GM21528 (cell line): ENCODE measurements around the gene TAS2R9.
"Not testable (repeated sequence)": the region's sequence is repeated elsewhere in the genome, so short reads cannot be mapped to it uniquely, and the experiment has no call there.

Experiments used
- ATAC-seq: cut with Tn5 transposase; IDR thresholded peaks from one replicate; pipeline ENCODE4 v1.9.1; 2021; ENCODE audit warnings: mild to moderate bottlenecking, moderate library complexity; ENCODE audit not compliant: unreplicated experiment, low FRiP score

TAS2R9 gene, protein sequence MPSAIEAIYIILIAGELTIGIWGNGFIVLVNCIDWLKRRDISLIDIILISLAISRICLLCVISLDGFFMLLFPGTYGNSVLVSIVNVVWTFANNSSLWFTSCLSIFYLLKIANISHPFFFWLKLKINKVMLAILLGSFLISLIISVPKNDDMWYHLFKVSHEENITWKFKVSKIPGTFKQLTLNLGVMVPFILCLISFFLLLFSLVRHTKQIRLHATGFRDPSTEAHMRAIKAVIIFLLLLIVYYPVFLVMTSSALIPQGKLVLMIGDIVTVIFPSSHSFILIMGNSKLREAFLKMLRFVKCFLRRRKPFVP

DNA sequence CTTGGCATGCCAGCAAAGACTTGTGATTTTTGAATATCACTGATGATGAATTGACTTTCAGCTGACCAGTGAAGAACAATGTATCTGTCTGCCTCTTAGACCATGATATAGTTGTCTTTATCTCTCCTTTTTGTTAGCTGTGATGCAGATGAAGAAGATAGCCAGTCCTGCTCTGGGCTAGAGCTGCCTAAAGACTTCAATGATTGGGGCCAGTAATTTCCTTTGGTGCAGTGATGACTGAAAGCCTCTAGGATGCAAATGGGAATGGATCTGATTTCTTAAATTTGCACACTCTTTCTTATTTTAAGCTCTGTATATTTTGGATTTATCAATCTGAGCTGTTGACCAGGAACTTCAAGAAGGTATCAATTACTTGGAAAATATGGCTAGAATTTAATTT is at the start of gene TAS2R9:
Gene TAS2R9 (minus strand): TSS at position 101 of the 400 bp plus-strand sequence. CDS start 93 bp downstream, at position 8.
- ATAC-seq = no peak

DNA sequence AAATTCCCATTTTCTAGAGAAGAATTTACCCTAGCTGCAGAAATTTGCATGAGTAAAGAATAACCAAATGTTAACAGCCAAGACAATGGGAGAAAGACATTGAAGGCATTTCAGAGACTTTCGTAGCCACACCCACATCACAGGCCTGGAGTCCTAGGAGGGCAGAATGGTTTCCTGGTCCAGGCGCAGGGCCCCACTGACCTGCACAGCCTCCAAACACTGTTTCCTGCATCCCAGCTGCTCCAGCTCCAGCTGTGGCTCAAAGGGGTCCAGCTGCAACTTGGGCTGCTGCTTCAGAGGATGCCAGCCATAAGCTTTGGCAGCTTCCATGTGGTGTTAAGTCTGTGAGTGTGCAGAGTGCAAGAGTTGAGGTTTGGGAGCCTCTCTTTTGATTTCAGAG is 45.8 kb upstream of the TAS2R9 start:
- no peak for ATAC-seq

DNA sequence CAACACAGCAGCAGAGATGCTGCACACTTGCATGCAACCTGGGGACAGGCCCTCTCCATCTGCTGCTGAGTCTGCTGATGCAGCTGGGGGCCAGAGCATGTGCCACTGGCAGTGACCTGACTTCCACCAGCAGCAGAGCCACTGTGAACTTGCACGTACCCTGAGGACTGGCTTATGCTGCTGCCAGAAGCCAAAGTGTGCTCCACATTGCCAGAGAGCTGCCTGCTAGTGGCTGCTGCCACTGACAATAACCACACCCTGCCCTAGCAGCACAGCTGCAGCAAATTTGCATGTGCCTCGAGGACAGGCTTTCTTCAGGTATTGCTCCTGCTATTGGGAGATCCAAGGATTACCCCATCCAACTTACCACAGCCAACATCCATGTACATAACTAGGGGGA is 43.8 kb upstream of the TAS2R9 start:
- no peak for ATAC-seq

DNA sequence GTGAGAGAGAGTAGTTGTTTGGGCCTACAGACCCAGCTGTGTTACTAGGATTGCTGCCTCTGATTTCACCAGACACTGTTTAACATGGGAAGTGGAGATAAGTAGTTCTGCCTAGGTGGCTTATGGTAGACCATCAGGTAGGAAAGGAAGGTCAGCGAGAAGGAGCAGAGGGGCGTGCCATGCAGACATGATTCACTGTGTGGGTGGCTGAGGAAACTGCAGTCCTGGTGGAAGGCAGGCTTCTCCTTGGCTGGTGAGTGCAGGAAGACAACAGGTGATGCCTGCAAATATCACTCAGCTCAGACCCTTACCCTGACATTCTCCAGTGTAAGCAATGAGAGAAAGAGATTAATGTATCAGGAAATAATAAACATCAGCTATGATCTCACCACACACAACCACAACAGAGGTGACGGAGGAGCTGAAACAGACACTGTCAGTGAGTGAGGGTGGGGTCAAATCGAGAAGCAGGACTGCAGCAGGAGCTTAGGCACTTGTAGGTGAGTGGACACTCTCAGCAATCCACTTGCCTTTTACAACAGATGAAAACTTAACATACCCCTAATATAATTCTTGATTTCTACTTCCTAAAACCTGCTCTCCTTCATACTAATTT is 41.4 kb upstream of the TAS2R9 start:
- ATAC-seq = no peak

DNA sequence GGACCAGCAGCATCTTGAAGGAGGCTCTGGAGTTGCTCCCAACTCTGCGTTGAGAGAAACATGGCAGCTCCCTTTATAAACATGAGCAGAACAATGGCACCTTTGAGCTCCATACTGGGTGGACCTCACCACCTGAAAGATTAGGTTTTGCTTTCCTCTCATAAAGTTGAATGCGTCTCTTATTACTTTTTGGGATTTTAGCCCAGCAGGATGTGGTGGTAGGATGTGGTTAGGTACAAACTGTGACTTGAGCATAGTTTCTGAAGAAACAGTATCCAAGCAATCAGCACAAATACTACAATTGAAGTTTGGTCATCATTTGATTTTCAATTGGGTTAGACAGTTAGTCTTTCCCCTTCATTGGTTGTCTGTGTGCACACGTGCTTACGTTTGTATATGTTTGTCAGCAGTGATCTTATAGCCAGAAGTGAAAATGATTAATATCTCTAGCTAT is 39.5 kb upstream of the TAS2R9 start, which contains the start of gene PRR4:
Gene PRR4 (minus strand): TSS at position 51 of the 454 bp plus-strand sequence. CDS start 38 bp downstream, at position 13.
- ATAC-seq = no peak

DNA sequence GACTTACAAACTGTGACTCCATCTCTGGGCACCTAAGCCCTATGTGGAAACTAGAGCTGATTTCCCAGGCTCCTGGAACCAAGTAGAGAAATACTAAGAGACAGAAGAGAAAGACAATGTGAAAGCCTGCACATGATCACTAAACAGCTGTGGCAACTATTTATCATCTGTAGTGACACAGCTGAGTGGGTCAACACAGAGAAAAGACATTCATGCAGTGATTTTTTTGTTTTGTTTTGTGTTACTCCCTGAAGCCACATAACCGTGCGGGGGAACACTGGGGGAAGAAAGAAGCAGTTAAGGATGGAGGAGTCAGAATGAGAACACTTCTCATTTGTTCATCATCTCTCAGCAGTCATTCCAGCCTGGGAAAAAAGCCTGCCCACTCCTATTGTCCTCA is 37.8 kb upstream of the TAS2R9 start:
- no peak for ATAC-seq

DNA sequence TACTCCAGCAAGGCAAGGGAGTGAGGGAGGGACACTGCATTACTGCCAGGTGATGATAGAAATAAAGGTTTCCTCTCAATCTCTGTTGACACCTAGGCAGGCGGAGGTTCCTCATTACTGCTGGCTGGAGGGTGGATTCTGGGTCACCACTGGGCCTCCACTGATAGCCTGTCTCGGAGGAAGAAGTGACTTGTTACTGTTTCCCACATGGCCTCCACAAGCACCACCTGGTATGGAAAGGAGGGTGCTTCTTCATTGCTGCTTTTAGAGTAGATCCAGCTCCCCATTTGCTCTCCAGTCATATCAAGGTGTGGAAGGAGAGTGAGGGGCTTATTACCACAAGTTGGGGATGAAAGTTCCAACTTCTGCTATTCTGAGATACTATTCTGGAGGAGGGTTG is 32.9 kb upstream of the TAS2R9 start:
- no peak for ATAC-seq

DNA sequence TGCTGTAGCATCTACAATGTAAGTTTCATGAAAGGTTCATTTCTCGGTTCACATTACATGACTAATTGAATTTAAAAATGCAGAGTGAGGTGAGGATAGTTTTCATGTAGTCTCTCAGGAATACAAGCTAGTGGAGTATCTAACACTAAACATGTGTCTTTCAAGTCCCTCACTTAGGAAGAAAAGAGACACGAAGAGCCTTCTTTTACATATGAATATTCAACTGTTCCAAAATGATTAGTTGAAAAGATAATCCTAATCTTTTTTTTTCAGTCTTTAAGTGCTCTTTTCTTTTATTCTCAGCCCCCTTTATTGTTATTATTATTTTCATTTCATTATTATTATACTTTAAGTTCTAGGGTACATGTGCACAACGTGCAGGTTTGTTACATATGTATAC is 28.5 kb upstream of the TAS2R9 start:
- no peak for ATAC-seq

DNA sequence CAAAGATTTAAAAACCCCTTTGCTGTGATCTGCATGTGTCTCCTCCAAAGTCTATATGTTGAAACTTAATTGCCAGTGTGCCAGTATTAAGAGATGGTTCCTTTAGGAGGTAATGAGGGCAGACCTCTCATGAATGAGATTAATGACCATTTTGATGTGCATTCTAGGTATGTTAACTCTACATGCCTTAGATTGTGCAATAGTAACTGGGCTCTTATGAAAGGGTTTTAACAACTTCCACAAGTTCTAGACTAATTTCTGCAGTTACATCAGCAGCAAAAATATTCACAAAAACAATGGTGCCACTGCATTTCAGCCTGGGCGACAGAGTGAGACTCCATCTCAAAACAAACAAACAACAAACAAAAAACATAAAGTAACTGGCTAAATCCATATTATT is 20.0 kb upstream of the TAS2R9 start:
- ATAC-seq = no peak

DNA sequence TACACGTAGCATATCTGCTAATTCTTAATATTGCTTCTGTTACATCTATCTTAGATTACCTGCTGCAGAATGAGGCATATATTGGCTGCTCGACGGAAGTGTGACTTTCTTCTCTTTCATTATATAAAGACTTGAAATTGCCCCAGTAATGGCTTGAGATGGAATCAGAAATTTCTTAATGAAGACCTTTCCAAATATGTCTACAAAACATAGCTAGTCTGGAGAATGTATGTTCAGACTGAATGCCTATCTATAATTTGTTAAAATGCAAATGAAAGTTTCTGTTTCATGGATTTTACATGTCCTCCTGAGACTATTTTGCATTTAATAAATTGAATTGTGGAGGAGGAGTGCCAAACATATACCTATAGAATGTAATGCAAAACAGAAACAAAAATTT is 16.3 kb upstream of the TAS2R9 start, which contains the start of gene TAS2R10:
Gene TAS2R10 (minus strand): TSS at position 101 of the 400 bp plus-strand sequence. CDS start 89 bp downstream, at position 12.
- no peak for ATAC-seq

DNA sequence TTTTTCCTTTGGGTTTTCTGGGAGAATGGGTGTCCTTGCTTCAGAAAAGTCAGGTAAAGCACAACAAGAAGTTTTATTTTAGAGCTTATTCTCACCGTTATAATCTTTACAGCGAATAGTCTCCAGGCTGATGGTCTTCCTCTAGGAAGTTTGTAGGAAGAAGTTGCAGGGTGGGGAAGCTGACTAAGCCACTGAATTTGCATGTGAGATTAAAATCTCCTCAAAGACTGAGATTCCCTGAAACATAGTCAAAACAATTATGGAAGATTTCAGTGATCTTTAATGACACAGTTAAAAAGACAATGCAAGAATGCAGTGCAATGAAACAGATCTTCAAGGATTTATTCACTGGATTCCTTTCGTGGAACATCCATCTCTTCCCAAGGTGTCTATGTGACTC is 15.0 kb upstream of the TAS2R9 start:
- no peak for ATAC-seq

DNA sequence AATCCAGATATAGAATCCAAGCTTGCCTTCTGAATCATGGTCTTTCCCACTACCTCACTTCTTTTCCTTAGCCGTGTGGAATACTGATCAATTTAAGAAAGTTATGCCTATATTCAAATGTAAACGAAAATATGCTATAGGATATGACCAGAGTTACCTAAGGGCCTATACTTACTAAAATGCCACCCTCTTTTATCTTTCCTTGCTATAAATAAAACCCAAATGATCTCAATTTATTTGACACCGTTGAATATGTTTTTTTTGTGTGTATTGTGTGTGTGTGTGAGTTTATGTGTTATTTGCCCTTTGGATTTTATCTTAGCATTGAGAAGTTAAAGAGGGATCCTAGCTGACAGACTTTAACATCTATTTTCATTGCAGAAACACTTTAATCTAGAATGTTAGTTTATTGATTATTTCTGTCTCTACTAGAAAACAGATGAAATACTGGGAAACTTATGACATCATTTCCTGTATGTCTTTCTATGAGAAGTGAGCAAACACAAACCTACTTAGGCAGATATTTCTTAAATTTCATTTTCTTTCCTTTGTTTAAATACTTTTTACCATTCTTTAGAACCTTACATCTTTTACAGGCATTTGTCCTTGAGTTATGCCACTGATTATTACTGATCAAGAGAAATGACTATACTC is 2.0 kb upstream of the TAS2R9 start:
- ATAC-seq = no peak

DNA sequence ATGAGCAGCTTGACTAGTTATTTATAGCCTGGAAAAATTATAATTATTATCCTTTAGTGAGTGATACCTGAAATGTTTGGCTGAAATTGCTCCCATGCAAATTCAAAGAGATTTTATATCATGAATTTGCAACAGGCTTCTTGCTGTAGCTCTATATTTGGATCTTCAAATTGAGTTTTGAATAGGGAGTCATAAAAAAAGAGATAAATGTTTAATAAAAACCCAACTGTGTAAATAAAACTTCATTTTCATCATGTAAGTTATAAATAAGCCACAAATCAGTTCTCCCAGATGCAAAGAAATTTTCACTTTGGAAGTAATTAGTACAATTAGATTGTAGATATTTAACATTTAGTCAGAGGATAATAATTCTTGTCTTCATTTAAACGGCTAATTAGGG is 2.8 kb downstream of the TAS2R9 start, which contains the start of gene TAS2R8:
Gene TAS2R8 (minus strand): TSS at position 101 of the 400 bp plus-strand sequence. CDS start 306 bp downstream, outside the sequence.
- no peak for ATAC-seq

DNA sequence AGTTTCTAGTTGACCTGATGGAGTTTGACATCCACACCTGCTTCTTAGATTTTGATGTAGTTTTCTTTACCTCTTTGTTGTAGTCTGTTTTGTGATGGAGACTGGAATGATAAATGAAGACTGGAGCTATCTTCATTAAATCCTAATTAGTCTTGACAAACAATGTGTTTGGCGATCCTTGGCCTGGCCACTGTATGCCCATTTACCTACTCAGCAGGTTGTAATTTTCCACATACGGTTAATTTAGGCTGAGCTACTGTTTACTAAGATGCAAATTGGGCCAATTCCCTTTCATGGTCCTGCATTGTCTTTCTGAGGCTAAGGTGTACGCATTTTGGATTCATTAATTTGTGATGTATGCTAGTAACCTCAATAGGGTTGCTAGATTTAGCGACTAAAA is 7.4 kb downstream of the TAS2R9 start, which contains the start of gene TAS2R7:
Gene TAS2R7 (minus strand): TSS at position 41 of the 400 bp plus-strand sequence. CDS start 57 bp downstream, outside the sequence.
- ATAC-seq = no peak

DNA sequence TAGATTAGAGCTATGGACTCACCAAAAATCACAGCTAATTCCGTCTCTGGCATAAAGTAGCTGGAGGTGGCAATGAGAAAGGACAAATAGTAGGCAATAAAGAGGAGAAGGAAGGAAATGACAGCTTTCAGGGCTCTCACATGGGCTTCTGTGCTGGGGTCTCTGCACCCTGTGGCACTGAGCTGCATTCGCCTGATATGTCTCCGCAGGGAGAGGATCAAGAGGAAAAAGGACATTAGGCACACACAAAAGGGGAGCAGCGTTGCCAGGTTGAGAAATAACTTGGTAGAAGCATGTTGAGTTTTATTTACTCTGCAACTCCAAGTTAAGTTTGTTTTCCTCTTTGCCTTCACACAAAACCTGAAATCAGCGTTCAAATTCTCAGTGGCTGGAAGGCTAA is 8.2 kb downstream of the TAS2R9 start:
- no peak for ATAC-seq

DNA sequence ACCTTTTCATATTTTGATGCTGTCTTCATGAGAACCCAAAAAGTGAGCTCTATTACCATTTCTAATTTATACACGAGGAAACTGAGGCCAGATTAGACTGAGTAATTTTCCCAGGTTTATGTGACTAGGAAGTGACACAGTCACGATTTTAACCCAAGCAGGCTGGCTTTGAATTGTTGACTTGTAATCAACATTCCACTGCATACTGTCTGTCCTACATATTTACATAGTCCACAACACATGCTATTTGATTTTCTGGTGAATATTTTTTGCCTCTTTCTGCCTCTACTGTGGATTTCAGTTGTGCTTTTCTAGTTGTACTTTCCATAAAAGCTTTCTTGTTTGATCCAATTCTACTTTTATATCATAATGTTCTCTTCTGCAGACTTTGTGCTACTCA is 15.7 kb downstream of the TAS2R9 start:
- no peak for ATAC-seq

DNA sequence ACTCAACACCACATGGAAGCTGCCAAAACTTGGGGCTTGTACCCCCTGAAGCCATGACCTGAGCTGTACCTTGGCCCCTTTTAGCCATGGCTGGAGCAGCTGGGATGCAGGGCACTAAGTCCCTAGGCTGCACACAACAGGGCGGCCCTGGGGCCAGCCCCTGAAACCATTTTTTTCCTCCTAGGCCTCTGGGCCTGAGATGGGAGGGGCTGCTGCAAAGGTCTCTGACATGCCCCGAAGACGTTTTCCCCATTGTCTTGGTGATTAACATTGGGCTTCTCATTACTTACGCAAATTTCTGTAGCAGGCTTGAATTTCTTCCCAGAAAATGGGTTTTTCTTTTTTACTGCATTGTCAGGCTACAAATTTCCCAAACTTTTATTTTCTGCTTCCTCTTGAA is 18.2 kb downstream of the TAS2R9 start:
- ATAC-seq = not testable (repeated sequence)

DNA sequence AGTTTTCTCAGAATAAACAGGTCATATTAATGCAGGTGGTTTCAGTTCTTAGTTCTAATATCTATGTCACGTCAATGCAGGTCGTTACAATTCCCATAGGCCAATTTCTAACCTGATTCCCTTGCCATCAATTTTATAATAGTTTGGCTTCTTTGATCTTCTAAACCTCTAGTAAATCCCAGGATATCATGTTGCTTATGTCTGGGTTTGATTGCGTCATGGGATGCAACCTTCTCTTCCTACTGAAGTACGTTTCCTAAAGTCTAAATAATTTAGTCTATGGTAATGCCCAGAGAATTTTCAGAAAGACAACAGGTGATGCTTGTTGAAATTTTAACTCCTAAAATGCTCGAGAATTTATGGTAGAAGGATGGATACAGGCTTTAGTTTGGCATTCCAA is 26.7 kb downstream of the TAS2R9 start:
- ATAC-seq = no peak

DNA sequence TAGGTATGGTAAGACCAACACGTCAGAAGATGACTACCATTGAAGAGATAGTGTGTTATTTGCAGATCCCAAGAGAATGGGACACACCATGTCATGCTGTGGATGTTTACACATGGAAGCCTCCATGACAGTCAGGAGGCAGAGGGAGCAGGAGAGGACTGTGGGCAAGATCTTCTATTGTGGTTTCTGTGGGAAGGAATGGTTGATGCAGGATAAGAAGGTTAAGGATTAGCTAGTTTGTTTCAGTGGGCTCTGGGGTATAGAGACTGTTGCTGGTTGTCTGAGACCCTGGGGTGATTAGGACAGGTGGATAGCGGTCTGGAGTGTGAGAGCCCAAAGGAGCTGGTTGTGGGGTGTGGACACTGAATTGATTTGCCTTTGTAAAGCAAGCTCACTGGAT is 30.9 kb downstream of the TAS2R9 start:
- no peak for ATAC-seq

DNA sequence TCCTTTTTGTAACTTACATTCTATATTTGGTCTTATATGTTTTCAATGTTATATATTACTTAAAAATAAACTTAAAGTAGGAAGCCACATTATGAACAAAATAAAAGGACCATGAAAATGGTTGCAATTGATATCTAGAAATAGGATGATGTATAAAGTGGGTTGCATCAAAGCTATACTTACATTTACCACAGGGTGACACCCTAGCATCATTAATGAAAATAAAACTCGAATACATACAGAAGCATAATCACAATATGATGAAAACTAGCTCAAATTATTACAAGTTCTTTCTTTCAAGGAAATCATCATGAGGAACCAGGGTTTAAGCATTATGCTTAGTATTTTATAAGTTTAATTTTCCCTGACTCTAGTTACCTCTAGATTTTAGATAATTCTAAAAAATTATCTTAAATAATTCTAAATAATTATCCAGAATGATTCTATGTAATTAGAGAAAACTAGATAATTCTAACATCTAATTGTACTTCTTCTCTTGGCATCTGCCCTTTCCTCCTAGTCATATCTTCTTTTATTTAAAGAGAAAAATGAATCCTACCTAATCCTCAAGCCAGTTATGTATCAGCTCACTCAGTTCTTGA is 38.7 kb downstream of the TAS2R9 start:
- ATAC-seq = no peak

DNA sequence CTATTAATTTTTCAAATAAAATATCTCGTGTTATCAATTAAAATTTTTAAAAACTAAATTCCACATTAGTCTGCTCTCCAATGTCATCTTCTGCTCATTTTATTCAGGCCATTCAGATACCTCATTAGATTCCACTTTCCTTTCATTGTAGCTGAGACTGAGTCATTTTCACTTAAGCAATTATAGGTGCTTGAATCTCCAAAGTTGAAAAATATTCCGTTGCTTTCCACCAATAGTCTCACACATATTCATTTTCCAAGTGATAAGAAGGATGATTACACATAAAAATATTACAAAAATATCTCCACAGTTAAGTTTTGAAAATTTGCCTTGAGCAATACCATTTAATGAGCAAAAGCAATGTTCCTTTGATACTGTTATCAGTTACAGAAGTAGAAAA is 50.3 kb downstream of the TAS2R9 start:
- ATAC-seq = no peak
